ENCODE measurements around the gene DPF3. TPM values are rescaled to one million over a fixed set of nuclear protein-coding genes. Genes with fewer than 3 reads are reported as not detected.

DPF3 gene
- total and polyA plus RNA-seq, 2 donors (not counting 1 experiment from before 2014, with no cell fraction given): 3.4 to 10.2 TPM

DNA sequence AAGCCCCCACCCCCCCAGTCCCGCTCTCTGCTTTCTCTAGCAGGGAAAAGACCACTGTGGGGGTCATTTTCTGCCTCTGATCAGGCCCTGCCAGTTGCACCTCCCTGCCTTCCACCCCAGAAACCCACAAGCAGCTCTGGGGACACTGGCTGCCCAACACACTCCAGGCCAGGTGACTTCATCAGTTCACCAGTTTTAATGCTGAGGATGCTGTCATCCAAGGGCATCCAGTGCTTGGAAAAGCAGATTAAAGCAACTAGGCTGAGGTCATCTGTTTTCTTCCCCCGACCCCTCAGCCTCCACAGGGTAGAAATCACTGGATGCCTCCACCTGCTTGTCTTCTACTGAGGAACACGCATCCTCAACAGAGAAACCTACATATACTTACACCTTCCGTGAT lies 282.4 kb downstream of the DPF3 start:
- no peak for DNase-seq
- POLR2A ChIA-PET: no interaction called here
- TF ChIP-seq EZH2 (IDR thresholded peaks at IDR 0.05; ENCODE audit: borderline replicate concordance, insufficient read depth, low read depth, low read length, poor library complexity, severe bottlenecking): no peak
- TF ChIP-seq, protein P1, sequence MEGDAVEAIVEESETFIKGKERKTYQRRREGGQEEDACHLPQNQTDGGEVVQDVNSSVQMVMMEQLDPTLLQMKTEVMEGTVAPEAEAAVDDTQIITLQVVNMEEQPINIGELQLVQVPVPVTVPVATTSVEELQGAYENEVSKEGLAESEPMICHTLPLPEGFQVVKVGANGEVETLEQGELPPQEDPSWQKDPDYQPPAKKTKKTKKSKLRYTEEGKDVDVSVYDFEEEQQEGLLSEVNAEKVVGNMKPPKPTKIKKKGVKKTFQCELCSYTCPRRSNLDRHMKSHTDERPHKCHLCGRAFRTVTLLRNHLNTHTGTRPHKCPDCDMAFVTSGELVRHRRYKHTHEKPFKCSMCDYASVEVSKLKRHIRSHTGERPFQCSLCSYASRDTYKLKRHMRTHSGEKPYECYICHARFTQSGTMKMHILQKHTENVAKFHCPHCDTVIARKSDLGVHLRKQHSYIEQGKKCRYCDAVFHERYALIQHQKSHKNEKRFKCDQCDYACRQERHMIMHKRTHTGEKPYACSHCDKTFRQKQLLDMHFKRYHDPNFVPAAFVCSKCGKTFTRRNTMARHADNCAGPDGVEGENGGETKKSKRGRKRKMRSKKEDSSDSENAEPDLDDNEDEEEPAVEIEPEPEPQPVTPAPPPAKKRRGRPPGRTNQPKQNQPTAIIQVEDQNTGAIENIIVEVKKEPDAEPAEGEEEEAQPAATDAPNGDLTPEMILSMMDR (IDR thresholded peaks at IDR 0.05): no peak

DNA sequence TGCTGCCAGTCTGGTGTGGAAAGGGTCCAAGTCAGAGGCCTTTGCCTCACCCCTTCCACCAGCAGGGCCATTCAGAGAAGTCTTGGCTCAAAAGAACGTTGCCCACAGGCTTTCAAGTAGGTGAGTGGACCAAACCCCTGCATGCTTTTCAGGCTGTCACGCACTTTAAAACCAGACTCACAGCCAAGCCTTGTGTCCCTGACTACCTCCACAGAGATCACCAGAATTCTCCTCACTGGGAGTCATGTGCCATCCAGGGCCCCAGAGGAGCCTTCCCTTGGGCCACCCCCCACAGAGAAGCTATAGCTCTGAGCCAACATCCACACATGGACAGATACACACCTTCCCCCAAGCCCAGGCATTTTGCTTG lies 283.1 kb downstream of the DPF3 start:
- intact Hi-C loops (cut with micrococcal nuclease): no loop called here
- CTCF ChIA-PET: no interaction called here
- no peak for DNase-seq
- Mint-ChIP-seq H3K4me1 (peaks cover 4% of the 10 kb centered on the region), H3K27ac (no peak overlapping the region), H3K4me3 (no peak overlapping the region), H3K27me3 (no peaks in the 10 kb centered on the region), H3K9me3 (ENCODE audit: insufficient read depth) (no peaks in the 10 kb centered on the region)
- POLR2A ChIA-PET: no interaction called here
- H3K4me3 ChIP-seq (ENCODE audit: control extremely low read depth in 1 of 5, extremely low read depth in 1 of 5, insufficient read depth in 1 of 5, low read depth in 2 of 5, low read length in 4 of 5): no peak overlapping the region
- no peaks in the 10 kb centered on the region for H3K36me3 ChIP-seq (replicated peaks in 1 of 2; ENCODE audit: control extremely low read depth in 1 of 2, control insufficient read depth in 1 of 2, extremely low read depth in 1 of 2, insufficient read depth in 2 of 2, low read length in 1 of 2)
- H4K20me1 ChIP-seq (ENCODE audit: control insufficient read depth, insufficient read depth, low read length, poor library complexity, severe bottlenecking): no peaks in the 10 kb centered on the region
- 86% methylated on average over 2 of the region's 2 CpGs for WGBS (ENCODE audit: insufficient coverage)
- H3K4me2 ChIP-seq (replicated peaks; ENCODE audit: low read depth, low read length, poor library complexity, severe bottlenecking): no peak overlapping the region
- ATAC-seq (ENCODE audit: low read depth): no peak
- H2AFZ ChIP-seq (ENCODE audit: insufficient read depth, low read depth, low read length, poor library complexity, severe bottlenecking): no peak overlapping the region
- peaks cover 3 to 17% of the 10 kb centered on the region in 2 donors for H3K4me1 ChIP-seq (ENCODE audit: control insufficient read depth in 2 of 2, insufficient read depth in 2 of 2, low read length in 2 of 2)
- H3K79me2 ChIP-seq (ENCODE audit: control insufficient read depth, insufficient read depth, low read length): no peaks in the 10 kb centered on the region
- TF ChIP-seq EZH2 (IDR thresholded peaks at IDR 0.05; ENCODE audit: borderline replicate concordance, insufficient read depth, low read depth, low read length, poor library complexity, severe bottlenecking): no peak
- TF ChIP-seq, protein P1 (IDR thresholded peaks at IDR 0.05): no peak
- peaks cover 0 to 5% (median 0%) of the 10 kb centered on the region in 3 donors for H3K9me3 ChIP-seq (ENCODE audit: control extremely low read depth in 1 of 3, control insufficient read depth in 2 of 3, insufficient read depth in 1 of 3, low read length in 2 of 3)
- peaks cover 0 to 4% (median 1%) of the 10 kb centered on the region in 4 experiments for H3K27me3 ChIP-seq (replicated peaks in 1 of 4; ENCODE audit: control extremely low read depth in 1 of 4, control insufficient read depth in 3 of 4, insufficient read depth in 4 of 4, low read length in 3 of 4)
- H3K27ac ChIP-seq (ENCODE audit: low read length in 2 of 2): no peak overlapping the region
- H3K9ac ChIP-seq (ENCODE audit: low read length): no peak overlapping the region

More for the DNA sequence above, 282.4 kb downstream of the DPF3 start:
- no peak for ATAC-seq (ENCODE audit: low read depth)
- no peak overlapping the region for H3K27ac Mint-ChIP-seq
- no peaks in the 10 kb centered on the region for H3K79me2 ChIP-seq (ENCODE audit: control insufficient read depth, insufficient read depth, low read length)
- WGBS (ENCODE audit: insufficient coverage): 98% methylated on average over 3 of the region's 4 CpGs
- no peaks in the 10 kb centered on the region for H3K9me3 Mint-ChIP-seq (ENCODE audit: insufficient read depth)
- peaks cover 3 to 17% of the 10 kb centered on the region in 2 donors for H3K4me1 ChIP-seq (ENCODE audit: control insufficient read depth in 2 of 2, insufficient read depth in 2 of 2, low read length in 2 of 2)
- H3K27ac ChIP-seq (ENCODE audit: low read length in 2 of 2): no peak overlapping the region
- no peak overlapping the region for H2AFZ ChIP-seq (ENCODE audit: insufficient read depth, low read depth, low read length, poor library complexity, severe bottlenecking)
- no peak overlapping the region for H3K9ac ChIP-seq (ENCODE audit: low read length)
- CTCF ChIA-PET: no interaction called here
- peaks cover 0 to 4% (median 1%) of the 10 kb centered on the region in 4 experiments for H3K27me3 ChIP-seq (replicated peaks in 1 of 4; ENCODE audit: control extremely low read depth in 1 of 4, control insufficient read depth in 3 of 4, insufficient read depth in 4 of 4, low read length in 3 of 4)
- peaks cover 0 to 5% (median 0%) of the 10 kb centered on the region in 3 donors for H3K9me3 ChIP-seq (ENCODE audit: control extremely low read depth in 1 of 3, control insufficient read depth in 2 of 3, insufficient read depth in 1 of 3, low read length in 2 of 3)
- intact Hi-C loops (cut with micrococcal nuclease): no loop called here
- H3K4me1 Mint-ChIP-seq: peaks cover 4% of the 10 kb centered on the region
- no peaks in the 10 kb centered on the region for H4K20me1 ChIP-seq (ENCODE audit: control insufficient read depth, insufficient read depth, low read length, poor library complexity, severe bottlenecking)
- no peak overlapping the region for H3K4me3 ChIP-seq (ENCODE audit: control extremely low read depth in 1 of 5, extremely low read depth in 1 of 5, insufficient read depth in 1 of 5, low read depth in 2 of 5, low read length in 4 of 5)
- no peaks in the 10 kb centered on the region for H3K27me3 Mint-ChIP-seq
- H3K4me3 Mint-ChIP-seq: no peak overlapping the region
- H3K4me2 ChIP-seq (replicated peaks; ENCODE audit: low read depth, low read length, poor library complexity, severe bottlenecking): no peak overlapping the region
- no peaks in the 10 kb centered on the region for H3K36me3 ChIP-seq (replicated peaks in 1 of 2; ENCODE audit: control extremely low read depth in 1 of 2, control insufficient read depth in 1 of 2, extremely low read depth in 1 of 2, insufficient read depth in 2 of 2, low read length in 1 of 2)

Data from B cell (primary cell).